Measurements from ENCODE around the gene NPBWR2.
A peak's percentile ranks its signal among the peaks of the same experiment; 100 is the strongest.

Gene NPBWR2

DNA sequence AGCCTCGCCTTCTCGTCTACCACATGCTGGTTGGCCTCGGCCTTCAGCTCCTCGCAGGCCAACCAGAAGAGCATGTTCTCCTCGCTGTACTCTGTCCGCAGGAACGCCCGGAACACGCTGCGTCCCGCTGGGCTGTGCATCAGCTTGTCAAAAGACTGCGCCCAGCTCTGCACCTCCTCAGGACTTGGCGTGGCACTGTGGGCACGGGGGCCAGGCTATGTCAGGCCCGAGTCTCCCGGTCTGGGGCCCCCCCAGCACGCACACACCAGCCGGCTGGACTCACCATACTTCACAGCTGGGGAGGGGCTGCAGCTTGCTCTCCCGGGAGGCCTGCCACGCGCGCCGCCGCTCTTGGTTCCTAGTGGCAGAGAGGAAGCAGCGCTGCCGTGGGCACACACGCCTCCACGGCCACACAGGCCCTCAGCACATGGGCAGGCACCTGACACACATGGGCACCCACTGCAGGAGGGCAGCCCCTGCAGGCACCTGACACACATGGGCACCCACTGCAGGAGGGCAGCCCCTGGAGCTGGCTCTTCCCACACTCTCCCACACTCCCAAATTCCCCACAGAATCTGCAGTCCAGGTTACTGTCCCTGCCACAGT is 33.1 kb downstream of the NPBWR2 start:
- DNase-seq (ENCODE audit: low read depth in 1 of 2, low spot score in 1 of 2): no peak

GRCh38 chr20:64073476-64074183 is 33.7 kb downstream of the NPBWR2 start:
- DNase-seq (ENCODE audit: low read depth in 1 of 2, low spot score in 1 of 2): no peak

DNA sequence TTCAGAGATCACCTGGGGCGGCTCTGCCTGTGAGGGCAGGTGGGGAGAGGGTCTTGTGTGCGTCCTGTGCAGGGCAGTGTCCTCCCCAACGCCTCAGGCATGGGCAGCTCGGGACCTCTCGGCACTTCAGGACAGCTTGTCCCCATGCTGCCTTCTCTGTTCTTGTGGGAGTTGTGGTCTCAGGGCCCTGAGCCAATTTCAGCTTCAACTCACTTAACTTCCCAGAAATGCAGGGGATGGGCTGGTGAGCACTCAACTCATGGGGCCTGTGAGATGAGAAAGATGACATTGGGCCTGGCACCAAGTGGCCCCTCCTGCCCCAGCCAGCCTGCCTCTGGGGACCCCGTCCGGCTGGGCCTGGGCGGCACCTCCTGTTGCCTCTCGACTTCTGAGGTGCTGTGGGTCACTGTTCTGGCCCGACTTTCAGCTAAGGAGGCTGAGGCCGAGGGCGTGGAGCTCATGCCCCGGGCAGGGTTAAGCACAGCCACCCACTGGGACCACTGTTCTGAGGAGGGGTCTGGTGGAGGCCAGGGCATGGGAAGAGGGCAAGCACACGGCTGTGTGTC is 34.8 kb downstream of the NPBWR2 start:
- DNase-seq (ENCODE audit: low read depth in 1 of 2, low spot score in 1 of 2): no peak

DNA sequence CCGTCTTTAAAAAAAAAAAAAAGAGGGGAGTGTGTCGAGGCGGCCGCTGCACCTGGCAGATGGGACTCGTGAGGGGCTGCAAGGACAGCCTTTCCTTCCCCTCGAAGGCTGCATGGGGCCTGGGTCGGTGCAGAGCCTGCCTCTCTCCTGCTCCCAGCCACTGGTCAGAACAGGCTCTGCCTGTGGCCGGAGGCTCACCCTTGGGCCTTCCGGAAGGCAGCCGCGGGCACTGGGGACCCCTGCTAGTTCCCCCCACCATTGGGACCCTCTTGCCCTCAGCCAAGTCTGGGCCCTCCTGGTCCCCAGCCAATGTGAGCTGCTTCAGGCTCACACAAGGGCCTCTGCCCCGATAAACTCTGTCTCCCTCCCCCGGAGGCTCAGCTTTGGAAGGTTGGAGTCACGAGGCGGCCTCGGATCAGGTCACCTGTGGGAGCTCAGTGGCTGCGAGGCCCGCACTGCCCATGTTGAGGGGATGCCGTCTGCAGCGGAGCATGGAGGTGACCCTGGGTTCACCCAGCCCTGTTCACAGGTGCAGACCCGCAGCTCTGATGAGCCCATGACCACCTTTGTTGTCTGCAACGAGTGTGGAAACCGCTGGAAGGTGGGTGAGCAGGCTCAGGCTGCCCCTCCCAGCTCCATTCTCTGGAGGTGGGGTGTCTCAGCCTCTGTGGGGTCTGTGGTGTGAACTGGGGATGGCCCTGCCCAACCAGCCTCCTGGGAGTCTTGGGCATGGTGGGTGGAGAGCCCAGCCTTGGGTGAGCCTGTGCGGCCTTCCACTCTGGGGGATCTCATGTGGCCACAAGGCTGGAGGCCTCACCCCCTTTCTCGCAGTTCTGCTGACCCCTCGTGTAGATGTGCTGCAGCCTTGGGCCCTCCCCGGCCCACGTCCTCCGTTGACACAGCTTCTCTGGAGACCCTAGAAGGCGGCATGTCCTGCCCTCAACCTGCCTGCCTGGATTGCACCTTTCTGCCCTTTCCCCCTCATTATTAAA is 35.7 kb downstream of the NPBWR2 start:
- no peak for DNase-seq (ENCODE audit: low read depth in 1 of 2, low spot score in 1 of 2)

- DNase-seq (ENCODE audit: low read depth in 1 of 2, low spot score in 1 of 2): no peak
Observed at GRCh38 chr20:64070244-64070993, 36.9 kb downstream of the NPBWR2 start.

DNA sequence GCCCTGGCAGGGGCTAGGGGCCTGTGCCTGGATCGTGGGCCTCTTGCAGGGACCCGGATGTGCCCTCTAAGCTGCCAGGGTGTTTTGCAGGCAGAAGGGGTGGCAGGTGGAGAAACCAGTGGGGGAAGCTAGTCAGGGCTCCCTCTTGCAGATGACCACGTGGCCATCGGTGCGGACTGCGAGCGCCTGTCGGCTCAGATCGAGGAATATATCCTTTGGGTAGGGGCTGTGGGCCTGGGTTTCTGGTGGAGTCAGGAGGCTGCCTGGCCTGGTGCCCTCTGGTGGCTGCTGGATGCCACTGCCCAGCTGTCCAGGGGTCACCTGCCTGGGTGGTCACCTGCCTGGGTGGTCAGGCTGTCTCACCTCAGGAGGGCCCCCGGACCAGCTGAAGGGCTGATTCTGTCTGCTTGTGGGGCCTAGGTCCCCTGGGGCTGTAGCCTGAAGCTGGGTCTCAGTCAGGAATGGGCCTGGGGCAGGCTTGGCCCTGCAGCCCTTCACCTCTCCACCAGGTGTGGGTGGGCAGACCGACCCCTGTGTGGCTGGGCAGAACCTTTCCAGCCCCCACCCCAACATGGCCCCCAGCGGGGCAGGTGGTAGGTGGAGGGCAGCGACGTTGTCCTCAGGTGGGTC is 37.6 kb downstream of the NPBWR2 start:
- no peak for DNase-seq (ENCODE audit: low read depth in 1 of 2, low spot score in 1 of 2)

DNA sequence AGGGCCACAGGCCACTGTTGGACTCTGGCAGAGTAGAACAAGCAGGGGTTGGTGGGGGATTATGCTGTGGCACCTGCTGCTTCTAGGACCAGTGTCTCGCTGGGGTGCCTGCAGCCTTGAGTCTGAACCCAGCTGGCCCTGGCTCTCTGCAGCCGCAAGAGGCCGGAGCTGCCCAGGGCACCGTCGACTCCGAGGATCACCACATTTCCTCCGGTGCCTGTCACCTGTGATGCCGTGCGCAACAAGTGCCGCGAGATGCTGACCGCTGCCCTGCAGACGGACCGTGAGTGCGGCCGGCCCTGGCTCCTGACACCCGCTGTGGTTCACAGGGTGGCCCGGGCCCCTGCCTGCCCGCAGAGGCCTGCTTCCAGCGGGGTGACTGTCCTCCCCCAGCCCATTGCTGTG is 38.2 kb downstream of the NPBWR2 start:
- no peak for DNase-seq (ENCODE audit: low read depth in 1 of 2, low spot score in 1 of 2)

GRCh38 chr20:64068386-64069208 is 38.8 kb downstream of the NPBWR2 start:
- no peak for DNase-seq (ENCODE audit: low read depth in 1 of 2, low spot score in 1 of 2)

GRCh38 chr20:64067733-64068307 is 39.5 kb downstream of the NPBWR2 start:
- no peak for DNase-seq (ENCODE audit: low read depth in 1 of 2, low spot score in 1 of 2)

DNA sequence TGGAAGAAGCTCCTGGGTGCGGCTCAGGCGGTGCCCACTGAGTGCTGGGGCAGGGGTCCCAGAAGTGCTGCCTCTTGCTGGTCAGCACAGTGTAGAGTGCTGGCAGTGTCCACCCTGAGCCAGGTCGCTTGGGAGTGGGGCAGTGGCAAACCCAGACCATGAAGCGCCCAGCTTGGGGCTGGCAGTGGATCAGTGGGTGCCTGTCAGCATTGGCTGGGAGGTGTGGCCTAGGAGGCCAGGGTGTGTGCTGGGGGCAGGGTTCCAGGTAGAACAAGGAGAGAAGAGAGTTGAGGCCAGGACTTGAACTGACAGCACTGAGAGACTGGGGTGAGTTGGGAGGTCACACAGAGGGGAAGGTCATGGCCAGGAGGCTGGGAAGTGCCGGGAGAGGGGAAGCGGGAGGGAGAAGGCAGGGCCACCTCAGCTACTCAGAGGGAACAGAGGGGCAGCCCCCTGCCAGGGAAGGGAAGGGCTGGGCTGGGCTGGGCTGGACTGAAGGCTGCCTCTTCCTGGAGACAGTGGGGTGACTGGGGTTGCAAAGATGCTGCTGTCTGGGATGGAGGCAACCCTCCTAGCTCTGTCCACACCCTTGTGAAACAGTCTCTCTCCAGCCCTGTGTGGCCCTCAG is 40.2 kb downstream of the NPBWR2 start:
- no peak for DNase-seq (ENCODE audit: low read depth in 1 of 2, low spot score in 1 of 2)

- no peak for DNase-seq (ENCODE audit: low read depth in 1 of 2, low spot score in 1 of 2)
Observed at GRCh38 chr20:64065974-64066343, 41.4 kb downstream of the NPBWR2 start.

GRCh38 chr20:64065062-64065973 is 42.0 kb downstream of the NPBWR2 start:
- DNase-seq (ENCODE audit: low read depth in 1 of 2, low spot score in 1 of 2): no peak

GRCh38 chr20:64064145-64064698 is 43.1 kb downstream of the NPBWR2 start:
- no peak for DNase-seq (ENCODE audit: low read depth in 1 of 2, low spot score in 1 of 2)

DNA sequence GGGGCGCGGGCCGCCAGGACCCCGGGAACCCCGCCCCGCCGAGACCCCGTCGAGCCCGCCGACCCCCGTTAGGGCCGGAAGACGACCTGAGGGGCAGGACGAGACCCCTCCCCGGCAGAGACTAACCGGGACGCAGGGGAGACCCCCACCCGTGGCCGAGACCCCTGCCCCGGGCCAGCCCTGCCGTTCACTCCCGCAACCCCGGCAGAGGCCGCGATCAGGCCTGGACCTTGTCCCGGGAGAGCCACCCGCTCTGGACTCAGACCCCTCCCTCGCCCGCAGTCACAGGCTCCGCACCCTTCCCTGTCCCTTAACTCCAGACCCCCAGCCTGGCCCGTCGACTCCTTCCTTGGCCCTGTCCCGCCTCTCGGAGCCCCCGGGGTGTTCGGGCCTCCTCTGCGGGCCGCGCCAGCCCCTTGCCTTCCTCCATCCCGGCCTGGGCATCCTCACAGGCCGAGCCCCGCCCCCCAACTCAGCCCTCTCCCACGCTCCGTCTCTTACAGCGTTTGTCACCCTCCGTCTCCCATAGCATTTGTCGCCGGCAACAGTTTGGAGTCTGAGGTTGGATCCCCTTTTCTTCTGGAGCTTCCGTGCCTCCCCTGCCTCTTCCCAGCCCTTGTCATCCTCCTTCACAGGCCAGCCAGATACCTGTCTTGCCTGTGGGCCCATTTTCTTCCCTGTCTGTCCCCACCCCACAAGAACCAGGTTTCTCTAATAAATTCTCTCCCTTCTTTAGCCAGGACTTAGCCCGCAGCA is 43.8 kb downstream of the NPBWR2 start:
- no peak for DNase-seq (ENCODE audit: low read depth in 1 of 2, low spot score in 1 of 2)

DNA sequence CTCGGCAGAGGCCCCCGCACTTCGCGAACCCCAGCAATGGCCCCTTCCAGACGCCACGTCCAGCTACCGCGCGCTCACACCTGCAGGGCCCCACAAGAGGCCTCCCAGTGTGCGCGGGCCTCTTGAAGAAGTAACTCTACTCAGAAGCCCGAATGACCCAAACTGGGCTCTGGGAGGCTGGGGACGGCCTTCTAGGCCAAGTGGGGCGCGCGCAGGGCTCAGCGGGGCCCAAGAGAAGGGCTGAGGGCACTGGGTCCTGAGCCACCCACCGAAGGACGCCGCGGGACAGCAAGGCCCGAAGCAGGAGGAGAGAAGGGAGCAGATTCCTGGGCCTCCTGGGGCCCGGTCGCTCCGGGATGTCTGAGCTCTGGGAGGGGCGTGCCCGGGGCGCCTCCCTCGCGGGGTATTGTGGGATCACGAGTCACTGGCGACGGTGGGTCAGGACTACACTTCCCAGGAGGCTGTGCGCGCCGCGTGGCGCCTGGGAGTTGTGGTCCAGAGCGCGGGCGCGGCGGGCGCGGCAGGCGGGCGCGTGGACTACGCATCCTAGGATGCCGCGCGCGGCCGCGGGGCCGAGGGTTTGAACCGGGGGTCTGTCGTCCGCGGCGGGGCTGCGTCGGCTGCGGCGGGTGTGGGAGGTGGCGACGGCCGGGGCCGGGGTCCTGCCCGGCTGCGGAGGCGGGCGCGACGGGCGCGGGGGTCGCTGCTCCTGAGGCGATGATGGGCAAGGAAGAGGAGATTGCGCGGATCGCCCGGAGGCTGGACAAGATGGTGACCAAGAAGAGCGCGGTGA is 44.6 kb downstream of the NPBWR2 start, which contains the start of gene TCEA2:
TCEA2 (plus strand) TSS at position 603 of the 793 bp plus-strand sequence; CDS start at position 718, 115 bp downstream.
- peak; percentile 90 for DNase-seq (ENCODE audit: low read depth in 1 of 2, low spot score in 1 of 2)

GRCh38 chr20:64062276-64062595 is 45.1 kb downstream of the NPBWR2 start:
- DNase-seq (ENCODE audit: low read depth in 1 of 2, low spot score in 1 of 2): no peak
